Keratinocyte (primary cell): ENCODE measurements around the gene THBS2.

ENCODE experiments used
- CTCF ChIP-seq, 3 experiments: IDR thresholded peaks in 1 of 3; conservative IDR thresholded peaks in 1 of 3; optimal IDR thresholded peaks in 1 of 3; 2 replicates in 2 of 3; 3 replicates in 1 of 3; pipeline versions ENCODE3 to v1.5.1; 2011; ENCODE audit warnings: low read length in 3 of 3, mild to moderate bottlenecking in 3 of 3, moderate library complexity in 2 of 3, control low read depth in 1 of 3, inconsistent platforms in 1 of 3; ENCODE audit not compliant: insufficient read depth in 2 of 3; ENCODE audit errors: extremely low read depth in 1 of 3
- EZH2 ChIP-seq: IDR thresholded peaks from one replicate; pipeline ENCODE4 v1.6.1; 2012; ENCODE audit warnings: inconsistent platforms, mild to moderate bottlenecking, low read length, moderate library complexity

DNA sequence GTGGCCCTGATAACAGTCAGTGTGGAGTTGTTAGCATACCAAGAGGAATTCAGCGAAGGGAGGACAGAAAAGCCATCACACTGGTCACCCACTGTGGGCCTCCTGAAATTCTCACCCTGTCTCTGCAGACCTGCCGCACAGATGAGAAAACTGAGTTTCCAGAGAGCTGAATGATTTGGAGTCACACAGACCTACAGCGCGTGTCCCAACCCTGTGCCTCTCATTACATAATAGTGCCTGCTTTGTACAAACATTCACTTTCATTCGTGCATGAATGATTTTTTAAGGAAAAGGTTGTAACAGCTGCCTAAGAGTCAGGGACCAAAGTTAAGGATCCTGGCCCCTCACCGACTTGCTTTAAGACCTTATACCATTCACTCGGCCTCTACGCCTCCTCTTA lies 62.7 kb downstream of the THBS2 start:
- TF ChIP-seq CTCF (optimal IDR thresholded peaks at IDR 0.05 in 1 of 3, IDR thresholded peaks at IDR 0.05 in 1 of 3, conservative IDR thresholded peaks at IDR 0.05 in 1 of 3; ENCODE audit: extremely low read depth in 1 of 3, insufficient read depth in 2 of 3, low read length in 3 of 3), result no peak
- TF ChIP-seq EZH2, result no peak
